Spleen (tissue), 7 donors: ENCODE measurements around the gene NDUFB8.

ENCODE experiments used
- POLR2A ChIP-seq, 3 donors: fragments of 450-650 bp; IDR thresholded peaks; one replicate each; pipeline ENCODE4 v1.5.1; 2017; ENCODE audit warnings: antibody characterized with exemption in 3 of 3, mild to moderate bottlenecking in 1 of 3
- TF ChIP-seq, protein P1 (sequence below), 11 experiments: fragments of 200-600 bp in 7 of 11; fragments of 450-650 bp in 4 of 11; sonication (generic) in 4 of 11; IDR thresholded peaks in 8 of 11; conservative IDR thresholded peaks in 3 of 11; 1 replicate in 7 of 11; 2 replicates in 4 of 11; pipeline versions ENCODE4 v1.4.0 to v1.8.0; 2016 to 2021; ENCODE audit warnings: antibody characterized with exemption in 11 of 11, inconsistent platforms in 4 of 11, mild to moderate bottlenecking in 1 of 11
- donor health status: DM: no; HTN: no; CAD: no; lungs with moderate emphysema.
- donor health status: DM: no; HTN: no; CAD: no.
- donor health status: DM: no; HTN: no; CAD: no.

DNA sequence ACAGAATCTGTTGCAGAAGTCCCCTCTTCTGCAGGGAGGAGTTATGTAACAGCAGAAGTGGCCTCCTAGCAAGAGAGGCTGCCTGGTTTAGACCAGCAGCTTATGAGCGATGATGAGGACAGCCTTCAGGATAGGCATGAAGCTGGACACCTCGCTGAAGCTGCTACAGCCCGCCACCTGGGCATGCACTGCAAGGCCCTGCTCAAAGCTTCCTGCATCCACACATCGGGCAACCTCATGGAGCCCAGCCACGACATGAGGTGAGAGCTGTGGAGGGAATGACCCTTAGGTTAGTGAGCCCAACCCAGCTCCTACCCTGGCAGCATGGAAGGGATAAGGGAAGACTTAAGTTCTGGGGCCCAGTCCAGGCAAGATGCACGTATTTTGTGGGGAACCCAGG, 42.1 kb downstream of the NDUFB8 start:
- no peak for TF ChIP-seq POLR2A (IDR thresholded peaks at IDR 0.05)
- TF ChIP-seq, protein P1, sequence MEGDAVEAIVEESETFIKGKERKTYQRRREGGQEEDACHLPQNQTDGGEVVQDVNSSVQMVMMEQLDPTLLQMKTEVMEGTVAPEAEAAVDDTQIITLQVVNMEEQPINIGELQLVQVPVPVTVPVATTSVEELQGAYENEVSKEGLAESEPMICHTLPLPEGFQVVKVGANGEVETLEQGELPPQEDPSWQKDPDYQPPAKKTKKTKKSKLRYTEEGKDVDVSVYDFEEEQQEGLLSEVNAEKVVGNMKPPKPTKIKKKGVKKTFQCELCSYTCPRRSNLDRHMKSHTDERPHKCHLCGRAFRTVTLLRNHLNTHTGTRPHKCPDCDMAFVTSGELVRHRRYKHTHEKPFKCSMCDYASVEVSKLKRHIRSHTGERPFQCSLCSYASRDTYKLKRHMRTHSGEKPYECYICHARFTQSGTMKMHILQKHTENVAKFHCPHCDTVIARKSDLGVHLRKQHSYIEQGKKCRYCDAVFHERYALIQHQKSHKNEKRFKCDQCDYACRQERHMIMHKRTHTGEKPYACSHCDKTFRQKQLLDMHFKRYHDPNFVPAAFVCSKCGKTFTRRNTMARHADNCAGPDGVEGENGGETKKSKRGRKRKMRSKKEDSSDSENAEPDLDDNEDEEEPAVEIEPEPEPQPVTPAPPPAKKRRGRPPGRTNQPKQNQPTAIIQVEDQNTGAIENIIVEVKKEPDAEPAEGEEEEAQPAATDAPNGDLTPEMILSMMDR (IDR thresholded peaks at IDR 0.05 in 8 of 11, conservative IDR thresholded peaks at IDR 0.05 in 3 of 11), result no peak
